IMR-90 (cell line): ENCODE results near the gene BCL11A. TPM values are rescaled to one million over a fixed set of nuclear protein-coding genes. Genes with fewer than 3 reads are reported as not detected.

ENCODE experiments used
- ATAC-seq: fragments of 200-7000 bp; cut with Tn5 transposase; 2 replicates; pipeline ENCODE4 v1.9.1; 2020; ENCODE audit warnings: low read depth, mild to moderate bottlenecking, moderate library complexity
- BruUV-seq: library from RNA; stranded (reverse); fragments of 400-500 nt; replicated peaks from 2 replicates; lab custom pipeline; 2021; lab: Mats Ljungman, UMichigan
- CTCF ChIA-PET: fragments of 300-600 bp; formaldehyde crosslinking; extraction: SDS; loops from one replicate; lab custom pipeline; 2021; ENCODE audit warnings: antibody characterized with exemption; lab: Yijun Ruan, JAX
- POLR2A ChIA-PET: fragments of 300-600 bp; sonication (Branson Sonifier 250); formaldehyde crosslinking; loops from one replicate; lab custom pipeline; 2022; ENCODE audit warnings: antibody characterized with exemption; ENCODE audit not compliant: unreplicated experiment; lab: Charles Lee
- DNase-seq: peaks from one replicate; pipeline ENCODE4 v3.0.0; 2013
- H2AFZ ChIP-seq: replicated peaks from 2 replicates; pipeline ENCODE3; 2013; ENCODE audit warnings: low read length, mild to moderate bottlenecking; ENCODE audit not compliant: poor library complexity
- H2AK5ac ChIP-seq: 2 replicates; pipeline ENCODE4 v1.6.1; 2013; ENCODE audit warnings: low read depth, low read length, inconsistent platforms
- H2AK9ac ChIP-seq: replicated peaks from 2 replicates; pipeline ENCODE3; 2013; ENCODE audit warnings: mild to moderate bottlenecking, low read depth, low read length, moderate library complexity; ENCODE audit not compliant: poor library complexity
- H2BK120ac ChIP-seq: 2 replicates; pipeline ENCODE4 v1.6.1; 2013; ENCODE audit warnings: low read depth, low read length, inconsistent platforms
- H2BK15ac ChIP-seq: 3 replicates; pipeline ENCODE4 v1.6.1; 2013; ENCODE audit warnings: low read depth, low read length, inconsistent platforms
- H2BK20ac ChIP-seq: 2 replicates; pipeline ENCODE4 v1.6.1; 2013; ENCODE audit warnings: low read depth, mild to moderate bottlenecking, inconsistent platforms, low read length, moderate library complexity
- H2BK5ac ChIP-seq: 2 replicates; pipeline ENCODE4 v1.6.1; 2013; ENCODE audit warnings: mild to moderate bottlenecking, low read depth, low read length, inconsistent platforms; ENCODE audit not compliant: poor library complexity, severe bottlenecking
- H3K14ac ChIP-seq: replicated peaks from 2 replicates; pipeline ENCODE4 v1.6.1; 2013; ENCODE audit warnings: low read depth, low read length, inconsistent platforms
- H3K18ac ChIP-seq: 2 replicates; pipeline ENCODE4 v1.6.1; 2013; ENCODE audit warnings: low read depth, low read length, control low read depth
- H3K23ac ChIP-seq: 2 replicates; pipeline ENCODE4 v1.6.1; 2013; ENCODE audit warnings: low read depth, low read length, inconsistent platforms
- H3K27ac ChIP-seq: 2 replicates; pipeline ENCODE4 v1.5.1; 2013; ENCODE audit warnings: mild to moderate bottlenecking, control low read depth, low read length; ENCODE audit not compliant: insufficient read depth
- H3K27me3 ChIP-seq: 2 replicates; pipeline ENCODE4 v1.6.1; 2013; ENCODE audit warnings: low read length; ENCODE audit not compliant: control insufficient read depth, insufficient read depth
- H3K36me3 ChIP-seq: 2 replicates; pipeline ENCODE4 v1.6.1; 2013; ENCODE audit warnings: low read length, mixed read lengths; ENCODE audit not compliant: control insufficient read depth, insufficient read depth
- H3K4ac ChIP-seq: 2 replicates; pipeline ENCODE4 v1.6.1; 2013; ENCODE audit warnings: low read depth, low read length, inconsistent platforms
- H3K4me1 ChIP-seq: 2 replicates; pipeline ENCODE4 v1.6.1; 2013; ENCODE audit warnings: low read length, mixed read lengths; ENCODE audit not compliant: control insufficient read depth, insufficient read depth
- H3K4me2 ChIP-seq: 2 replicates; pipeline ENCODE4 v1.6.1; 2013; ENCODE audit warnings: low read depth, mild to moderate bottlenecking, control low read depth, low read length, moderate library complexity
- H3K4me3 ChIP-seq: 2 replicates; pipeline ENCODE4 v1.5.1; 2013; ENCODE audit warnings: low read depth, mild to moderate bottlenecking, control low read depth, low read length, moderate library complexity; ENCODE audit not compliant: insufficient read depth
- H3K56ac ChIP-seq: 2 replicates; pipeline ENCODE4 v1.6.1; 2013; ENCODE audit warnings: low read length, inconsistent platforms; ENCODE audit not compliant: insufficient read depth; ENCODE audit errors: extremely low read depth
- H3K79me1 ChIP-seq, 2 experiments: 2 replicates each; pipeline ENCODE4 v1.6.1; 2013; ENCODE audit warnings: low read length in 2 of 2, inconsistent platforms in 1 of 2, low read depth in 1 of 2
- H3K9ac ChIP-seq: 2 replicates; pipeline ENCODE4 v1.6.1; 2013; ENCODE audit warnings: low read depth, low read length, control low read depth
- H3K9me1 ChIP-seq: 2 replicates; pipeline ENCODE4 v1.6.1; 2013; ENCODE audit warnings: low read length, inconsistent platforms; ENCODE audit not compliant: insufficient read depth
- H3K9me3 ChIP-seq: 2 replicates; pipeline ENCODE4 v1.6.1; 2013; ENCODE audit warnings: low read length; ENCODE audit not compliant: control insufficient read depth, insufficient read depth
- H4K20me1 ChIP-seq: 2 replicates; pipeline ENCODE4 v1.6.1; 2013; ENCODE audit warnings: low read length, inconsistent platforms; ENCODE audit not compliant: insufficient read depth
- H4K5ac ChIP-seq: 2 replicates; pipeline ENCODE4 v1.6.1; 2013; ENCODE audit warnings: mild to moderate bottlenecking, low read depth, low read length, control low read depth
- H4K8ac ChIP-seq, 2 experiments: 2 replicates each; pipeline ENCODE4 v1.6.1; 2013; ENCODE audit warnings: low read depth in 2 of 2, low read length in 2 of 2, control low read depth in 1 of 2, inconsistent platforms in 1 of 2
- H4K91ac ChIP-seq: 2 replicates; pipeline ENCODE4 v1.6.1; 2013; ENCODE audit warnings: low read depth, low read length, inconsistent platforms; ENCODE audit not compliant: insufficient read depth
- BHLHE40 ChIP-seq: fragments of 150-350 bp; IDR thresholded peaks from 2 replicates; pipeline ENCODE4 v1.6.1; 2016; ENCODE audit warnings: mild to moderate bottlenecking, low read depth, low read length
- CHD1 ChIP-seq: IDR thresholded peaks from 2 replicates; pipeline ENCODE4 v1.6.1; 2012; ENCODE audit warnings: low read depth, low read length, improper control_type of control experiment
- ELK1 ChIP-seq: fragments of 150-350 bp; IDR thresholded peaks from 2 replicates; pipeline ENCODE4 v1.6.1; 2016; ENCODE audit warnings: low read depth, mild to moderate bottlenecking, low read length, moderate library complexity, borderline replicate concordance
- FOS ChIP-seq: fragments of 150-350 bp; IDR thresholded peaks from 2 replicates; pipeline ENCODE4 v1.6.1; 2016; ENCODE audit warnings: low read depth, low read length
- MAFK ChIP-seq: IDR thresholded peaks from 2 replicates; pipeline ENCODE4 v1.6.1; 2012; ENCODE audit warnings: low read depth, low read length, improper control_type of control experiment
- MXI1 ChIP-seq: IDR thresholded peaks from 2 replicates; pipeline ENCODE4 v1.6.1; 2012; ENCODE audit warnings: low read depth, mild to moderate bottlenecking, low read length, moderate library complexity, borderline replicate concordance
- NFE2L2 ChIP-seq: fragments of 150-350 bp; IDR thresholded peaks from 2 replicates; pipeline ENCODE4 v1.6.1; 2016; ENCODE audit warnings: low read depth, mild to moderate bottlenecking, low read length
- POLR2A ChIP-seq: IDR thresholded peaks from 2 replicates; pipeline ENCODE4 v1.6.1; 2012; ENCODE audit warnings: mild to moderate bottlenecking, low read depth, low read length
- SMC3 ChIP-seq: fragments of 150-350 bp; IDR thresholded peaks from 2 replicates; pipeline ENCODE4 v1.6.1; 2016; ENCODE audit warnings: low read depth, mild to moderate bottlenecking, antibody characterized with exemption, low read length, moderate library complexity
- WGBS, 2 experiments: methylation state at CpG; one replicate each; pipeline versions ENCODE4 v1.1.5 to v1.1.7; 2013; ENCODE audit warnings: missing lambda C conversion rate in 2 of 2; ENCODE audit not compliant: insufficient read length in 1 of 2; ENCODE audit errors: extremely low coverage in 2 of 2; 5-methylcytosine and 5-hydroxymethylcytosine counted together
- dilution Hi-C: fragments of 300-500 bp; cut with HindIII; formaldehyde crosslinking; loops from one replicate; pipeline ENCODE4 v1.14.3; 2018; ENCODE audit warnings: low sequenced_read_pairs; ENCODE audit not compliant: unreplicated experiment
- in situ Hi-C: fragments of 300-500 bp; cut with MboI; formaldehyde crosslinking; loops from 3 replicates; pipeline ENCODE4 v1.14.3; 2019; ENCODE audit warnings: low sequenced_read_pairs, inconsistent platforms, mixed read lengths
- intact Hi-C: fragments of 100-400 bp; cut with micrococcal nuclease; formaldehyde crosslinking; loops from 2 replicates; pipeline ENCODE4 v1.10.0; 2022
- polyA plus RNA-seq, 3 experiments: library from polyadenylated mRNA; depleted of rRNA; stranded (reverse); fragments of >200 nt; gene quantifications; 2 replicates each; pipeline ENCODE4 v1.2.3, GENCODE V29; 2012; ENCODE audit warnings: low replicate concordance in 1 of 3
- total RNA-seq: library from RNA; depleted of rRNA; stranded (reverse); fragments of >200 nt; gene quantifications from 2 replicates; pipeline ENCODE4 v1.2.3, GENCODE V29; 2012

Gene BCL11A
- total and polyA plus RNA-seq, 2 of the 4 experiments (the other 2 are of a cell fraction): 1.0 to 1.1 TPM

GRCh38 chr2:60490441-60490840, 63.0 kb downstream of the BCL11A start:
- POLR2A ChIA-PET: no interaction called here
- no peaks in the 10 kb centered on the region for H3K4me1 ChIP-seq
- no peaks in the 10 kb centered on the region for H3K9me1 ChIP-seq
- WGBS, 2 experiments: no CpG with 5 or more reads among the region's 1 CpG
- no peak overlapping the region for H2BK20ac ChIP-seq
- H3K4ac ChIP-seq: no peak overlapping the region
- no TSS peak for BruUV-seq
- dilution Hi-C loops: no loop called here
- no peaks in the 10 kb centered on the region; the same call in 1 of the 2 replicates for H3K27me3 ChIP-seq
- DNase-seq: no peak
- intact Hi-C loops: no loop called here
- no peak overlapping the region for H3K4me3 ChIP-seq
- H4K8ac ChIP-seq: no peak overlapping the region
- TF ChIP-seq CHD1 (no peak), NFE2L2 (no peak), POLR2A (no peak), MXI1 (no peak), SMC3 (no peak), MAFK (no peak), BHLHE40 (no peak), FOS (no peak), ELK1 (no peak)
- in situ Hi-C loops: no loop called here
- H3K56ac ChIP-seq: no peak overlapping the region
- H2BK15ac ChIP-seq: no peak overlapping the region
- no peak overlapping the region for H4K91ac ChIP-seq
- no peak for ATAC-seq
- H2AFZ ChIP-seq: no peak overlapping the region
- H3K14ac ChIP-seq: no peak overlapping the region
- H2AK9ac ChIP-seq: no peak overlapping the region
- no peaks in the 10 kb centered on the region; the same call in 1 of the 2 replicates for H4K20me1 ChIP-seq
- no peak overlapping the region for H3K27ac ChIP-seq
- no peak overlapping the region for H2BK5ac ChIP-seq
- H3K9me3 ChIP-seq: no peaks in the 10 kb centered on the region
- H3K9ac ChIP-seq: no peak overlapping the region
- no peaks in the 10 kb centered on the region for H3K79me1 ChIP-seq
- no peak overlapping the region for H3K4me2 ChIP-seq
- no peak overlapping the region for H4K5ac ChIP-seq
- H3K23ac ChIP-seq: no peak overlapping the region
- no peaks in the 10 kb centered on the region for H3K36me3 ChIP-seq
- CTCF ChIA-PET: no interaction called here
- no peak overlapping the region for H2AK5ac ChIP-seq
- H2BK120ac ChIP-seq: no peak overlapping the region
- no peak overlapping the region for H3K18ac ChIP-seq
